ENCODE data around the gene YTHDC1.
A peak's percentile ranks its signal among the peaks of the same experiment; 100 is the strongest.

The YTHDC1 gene

DNA sequence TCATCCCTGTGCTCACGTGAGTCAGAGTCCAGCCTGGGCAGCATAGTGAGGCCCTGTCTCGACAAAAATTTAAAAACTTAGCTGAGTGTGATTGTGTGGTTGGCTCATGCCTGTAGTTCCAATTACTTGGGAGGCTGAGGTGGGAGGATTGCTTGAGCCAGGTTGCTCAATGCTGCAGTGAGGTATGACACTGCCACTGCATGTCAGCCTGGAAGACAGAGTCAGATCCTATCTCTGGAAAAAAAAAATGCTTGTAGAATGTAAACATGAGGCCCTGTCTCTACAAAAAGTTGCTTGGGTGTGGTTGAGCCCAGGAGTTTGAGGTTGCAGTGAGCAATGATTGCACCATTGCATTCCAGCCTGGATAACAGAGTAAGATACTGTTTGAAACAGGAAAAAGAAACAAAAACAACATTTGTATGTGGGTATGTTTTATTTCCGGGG, 11.3 kb upstream of the YTHDC1 start:
- TF ChIP-seq, protein P1, sequence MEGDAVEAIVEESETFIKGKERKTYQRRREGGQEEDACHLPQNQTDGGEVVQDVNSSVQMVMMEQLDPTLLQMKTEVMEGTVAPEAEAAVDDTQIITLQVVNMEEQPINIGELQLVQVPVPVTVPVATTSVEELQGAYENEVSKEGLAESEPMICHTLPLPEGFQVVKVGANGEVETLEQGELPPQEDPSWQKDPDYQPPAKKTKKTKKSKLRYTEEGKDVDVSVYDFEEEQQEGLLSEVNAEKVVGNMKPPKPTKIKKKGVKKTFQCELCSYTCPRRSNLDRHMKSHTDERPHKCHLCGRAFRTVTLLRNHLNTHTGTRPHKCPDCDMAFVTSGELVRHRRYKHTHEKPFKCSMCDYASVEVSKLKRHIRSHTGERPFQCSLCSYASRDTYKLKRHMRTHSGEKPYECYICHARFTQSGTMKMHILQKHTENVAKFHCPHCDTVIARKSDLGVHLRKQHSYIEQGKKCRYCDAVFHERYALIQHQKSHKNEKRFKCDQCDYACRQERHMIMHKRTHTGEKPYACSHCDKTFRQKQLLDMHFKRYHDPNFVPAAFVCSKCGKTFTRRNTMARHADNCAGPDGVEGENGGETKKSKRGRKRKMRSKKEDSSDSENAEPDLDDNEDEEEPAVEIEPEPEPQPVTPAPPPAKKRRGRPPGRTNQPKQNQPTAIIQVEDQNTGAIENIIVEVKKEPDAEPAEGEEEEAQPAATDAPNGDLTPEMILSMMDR (IDR thresholded peaks at IDR 0.05; ENCODE audit: low read depth, low read length, missing control alignments): no peak
- in situ Hi-C loops (cut with HindIII; ENCODE audit: low sequenced_read_pairs): no loop called here
- no peak for DNase-seq (ENCODE audit: low read depth)
- no peak overlapping the region for H3K4me3 ChIP-seq (ENCODE audit: low read depth, low read length)

DNA sequence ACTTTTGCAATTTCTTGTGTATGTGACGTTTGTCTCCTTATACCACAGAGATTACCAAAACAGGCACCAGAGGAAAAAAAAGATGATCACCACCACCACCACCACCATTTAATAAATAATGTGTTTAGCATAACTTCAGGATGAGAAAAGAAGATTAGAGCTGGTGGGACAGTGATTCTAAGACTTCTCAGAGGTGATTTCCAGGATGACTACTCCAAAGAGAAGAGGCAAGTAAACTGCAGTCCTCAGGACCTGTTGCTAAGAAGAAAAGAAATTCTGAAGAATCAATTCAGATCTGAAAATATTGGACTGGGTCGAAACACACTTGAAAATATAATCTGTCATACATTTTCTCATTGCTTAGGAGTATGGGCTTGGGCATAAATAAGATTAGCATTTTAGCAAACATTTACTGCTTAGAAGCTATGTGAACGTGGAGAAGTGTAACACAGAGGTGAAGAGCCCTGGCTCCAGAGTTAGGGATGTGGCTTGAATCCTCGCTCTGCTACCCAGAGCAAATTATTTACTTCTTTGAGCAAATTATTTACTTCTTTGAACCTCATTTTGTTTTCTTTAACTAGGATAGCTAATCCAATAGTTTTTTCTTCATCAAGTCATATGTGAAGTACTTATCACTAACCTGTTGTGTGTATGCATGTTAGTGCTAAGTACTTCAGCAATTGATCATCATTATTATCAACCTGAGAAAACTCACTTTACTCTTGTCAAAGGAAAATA, 10.5 kb upstream of the YTHDC1 start:
- TF ChIP-seq, protein P1 (IDR thresholded peaks at IDR 0.05; ENCODE audit: low read depth, low read length, missing control alignments): no peak
- in situ Hi-C loops (cut with HindIII; ENCODE audit: low sequenced_read_pairs): no loop called here
- DNase-seq (ENCODE audit: low read depth): no peak
- H3K4me3 ChIP-seq (ENCODE audit: low read depth, low read length): no peak overlapping the region

DNA sequence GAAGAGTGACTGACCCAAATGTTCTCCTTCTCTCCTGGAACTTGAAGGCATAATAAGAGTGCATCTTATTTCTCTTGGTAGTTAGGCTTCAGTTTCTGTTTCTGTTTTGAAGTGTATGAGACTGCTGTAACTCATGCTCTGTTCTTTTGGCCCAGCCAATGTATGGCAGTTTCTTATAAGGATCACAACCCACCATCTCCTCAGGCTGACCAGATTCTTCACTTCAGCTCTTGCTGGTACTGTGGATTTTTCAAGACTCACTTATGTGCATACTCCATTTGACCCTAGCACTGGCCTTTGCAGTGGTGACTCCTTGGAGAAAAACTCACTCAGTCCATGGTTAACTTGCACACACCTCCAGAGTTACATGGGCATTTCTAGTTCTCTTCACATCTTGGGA, 9.6 kb upstream of the YTHDC1 start:
- DNase-seq (ENCODE audit: low read depth): no peak
- in situ Hi-C loops (cut with HindIII; ENCODE audit: low sequenced_read_pairs): no loop called here
- TF ChIP-seq, protein P1 (IDR thresholded peaks at IDR 0.05; ENCODE audit: low read depth, low read length, missing control alignments): no peak
- no peak overlapping the region for H3K4me3 ChIP-seq (ENCODE audit: low read depth, low read length)

DNA sequence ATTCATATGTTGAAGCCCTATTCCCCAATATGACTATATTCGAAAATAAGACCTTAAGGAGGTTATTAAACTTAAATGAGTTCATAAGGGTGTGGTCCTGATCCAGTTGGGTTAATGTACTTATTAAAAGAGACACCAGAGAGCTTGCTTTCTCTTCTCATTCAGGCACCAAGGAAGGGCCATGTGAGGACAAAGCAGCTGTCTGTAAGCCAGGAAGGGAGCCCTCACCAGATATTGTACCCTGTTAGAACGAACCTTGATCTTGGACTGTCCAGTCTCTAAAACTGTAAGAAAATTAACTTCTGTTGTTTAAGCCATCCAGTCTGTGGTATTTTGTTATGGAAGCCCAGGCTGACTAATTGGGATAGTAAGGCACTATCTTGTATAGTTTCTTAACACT, 9.1 kb upstream of the YTHDC1 start:
- in situ Hi-C loops (cut with HindIII; ENCODE audit: low sequenced_read_pairs): no loop called here
- TF ChIP-seq, protein P1 (IDR thresholded peaks at IDR 0.05; ENCODE audit: low read depth, low read length, missing control alignments): no peak

DNA sequence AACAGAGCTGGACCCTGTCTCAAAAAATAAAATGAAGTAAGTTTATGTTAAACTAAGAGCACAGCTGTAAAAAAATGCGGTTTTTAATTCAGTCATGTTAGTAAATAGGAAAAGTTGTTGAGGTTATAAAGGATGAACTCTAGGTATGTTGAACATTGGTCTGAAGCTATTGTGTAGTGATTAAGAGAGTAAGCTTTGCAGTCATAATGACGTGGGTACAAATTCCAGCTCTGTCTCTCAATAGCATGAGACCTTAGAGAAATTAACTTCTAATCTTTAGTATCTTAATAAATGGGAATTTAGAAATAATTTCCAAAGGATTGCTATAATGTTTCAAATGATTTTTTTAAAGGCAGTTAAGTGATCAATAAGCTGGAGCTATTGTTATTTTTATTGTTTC, 2.9 kb upstream of the YTHDC1 start:
- TF ChIP-seq, protein P1 (IDR thresholded peaks at IDR 0.05; ENCODE audit: low read depth, low read length, missing control alignments): no peak
- no peak overlapping the region for H3K4me3 ChIP-seq (ENCODE audit: low read depth, low read length)
- in situ Hi-C loops (cut with HindIII; ENCODE audit: low sequenced_read_pairs): no loop called here
- no peak for DNase-seq (ENCODE audit: low read depth)

More for the DNA sequence above, 9.1 kb upstream of the YTHDC1 start:
- no peak for DNase-seq (ENCODE audit: low read depth)
- no peak overlapping the region for H3K4me3 ChIP-seq (ENCODE audit: low read depth, low read length)

DNA sequence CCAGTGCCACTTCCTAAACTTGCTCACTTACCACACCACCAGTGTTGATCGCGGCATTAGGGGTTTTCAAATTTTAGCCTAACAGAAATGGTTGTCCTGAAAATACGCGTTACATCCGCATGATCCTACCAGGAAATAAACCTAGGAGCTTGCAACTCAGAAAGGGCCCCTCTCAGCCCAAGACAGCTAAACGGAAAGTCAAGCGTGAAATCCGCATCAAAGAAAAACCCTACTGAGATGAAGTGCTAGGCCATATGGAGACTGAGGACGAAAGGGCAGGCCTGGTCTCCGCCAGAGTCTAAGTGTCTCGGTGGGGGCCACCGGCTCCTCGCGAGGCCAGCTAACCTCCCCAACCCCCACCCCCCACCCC, 626 bp downstream of the YTHDC1 start:
- no peak for DNase-seq (ENCODE audit: low read depth)
- TF ChIP-seq, protein P1 (IDR thresholded peaks at IDR 0.05; ENCODE audit: low read depth, low read length, missing control alignments): no peak
- H3K4me3 ChIP-seq (ENCODE audit: low read depth, low read length): peak overlapping the region; percentile 71
- in situ Hi-C loops (cut with HindIII; ENCODE audit: low sequenced_read_pairs): no loop called here
